Caco-2 (cell line): ENCODE data around the gene IL17C. TPM values are rescaled to one million over a fixed set of nuclear protein-coding genes. Genes with fewer than 3 reads are reported as not detected.

ENCODE experiments used
- BruUV-seq: library from RNA; stranded (reverse); fragments of 400-500 nt; replicated peaks from 2 replicates; lab custom pipeline; 2021; lab: Mats Ljungman, UMichigan
- CTCF ChIA-PET: fragments of 300-600 bp; sonication (Branson Sonifier 250); formaldehyde crosslinking; loops from one replicate; lab custom pipeline; 2022; ENCODE audit warnings: antibody characterized with exemption; lab: Charles Lee
- POLR2A ChIA-PET: fragments of 300-600 bp; sonication (Branson Sonifier 250); formaldehyde crosslinking; loops from one replicate; lab custom pipeline; 2022; ENCODE audit warnings: antibody characterized with exemption; lab: Charles Lee
- DNase-seq, 2 experiments: peaks; one replicate each; pipeline versions ENCODE4 v3.0.0 to v3.0.0-alpha.2; 2020 to 2022
- H3K27me3 ChIP-seq: replicated peaks from 2 replicates; pipeline ENCODE4 v1.6.0; 2011; ENCODE audit warnings: low read length; ENCODE audit not compliant: control insufficient read depth, insufficient read depth
- H3K36me3 ChIP-seq: 2 replicates; pipeline ENCODE4 v1.5.1; 2011; ENCODE audit warnings: low read length; ENCODE audit not compliant: control insufficient read depth, insufficient read depth
- H3K4me1 ChIP-seq: fragments of 250-450 bp; sonication (Bioruptor Pico); 2 replicates; pipeline ENCODE4 v1.5.1; 2020; ENCODE audit warnings: mild to moderate bottlenecking
- H3K4me3 ChIP-seq: 2 replicates; pipeline ENCODE4 v1.5.1; 2011; ENCODE audit warnings: low read depth, mild to moderate bottlenecking, control low read depth, low read length
- H3K9me3 ChIP-seq: fragments of 250-450 bp; sonication (Bioruptor Pico); 2 replicates; pipeline ENCODE4 v1.5.1; 2020; ENCODE audit warnings: mild to moderate bottlenecking, moderate library complexity
- H3K27ac Mint-ChIP-seq: one replicate; pipeline ENCODE4 v1.8.0; 2022; ENCODE audit warnings: mixed read lengths; ENCODE audit not compliant: unreplicated experiment
- H3K27me3 Mint-ChIP-seq: one replicate; pipeline ENCODE4 v1.8.0; 2022; ENCODE audit warnings: mixed read lengths; ENCODE audit not compliant: insufficient read depth, unreplicated experiment
- H3K36me3 Mint-ChIP-seq: one replicate; pipeline ENCODE4 v1.8.0; 2022; ENCODE audit warnings: mild to moderate bottlenecking, mixed read lengths; ENCODE audit not compliant: insufficient read depth, unreplicated experiment
- H3K4me1 Mint-ChIP-seq: one replicate; pipeline ENCODE4 v1.8.0; 2022; ENCODE audit warnings: low read depth, mixed read lengths; ENCODE audit not compliant: unreplicated experiment
- H3K4me3 Mint-ChIP-seq: one replicate; pipeline ENCODE4 v1.8.0; 2022; ENCODE audit warnings: mild to moderate bottlenecking, moderate library complexity, mixed read lengths; ENCODE audit not compliant: unreplicated experiment
- H3K9me3 Mint-ChIP-seq: one replicate; pipeline ENCODE4 v1.8.0; 2022; ENCODE audit warnings: mixed read lengths; ENCODE audit not compliant: unreplicated experiment
- CTCF ChIP-seq, 2 experiments: fragments of 200-600 bp in 1 of 2; IDR thresholded peaks; 1 replicate in 1 of 2; 2 replicates in 1 of 2; pipeline versions ENCODE4 v1.5.1 to v1.8.0; 2011 to 2022; ENCODE audit warnings: antibody characterized with exemption in 1 of 2, control low read depth in 1 of 2, inconsistent platforms in 1 of 2, low read depth in 1 of 2, low read length in 1 of 2, mild to moderate bottlenecking in 1 of 2, moderate library complexity in 1 of 2; ENCODE audit not compliant: insufficient read depth in 1 of 2, severe bottlenecking in 1 of 2, unreplicated experiment in 1 of 2
- intact Hi-C: fragments of 100-400 bp; cut with micrococcal nuclease; formaldehyde crosslinking; loops from one replicate; pipeline ENCODE4 v1.10.0; 2022; ENCODE audit not compliant: unreplicated experiment
- total RNA-seq: library from RNA; stranded (reverse); gene quantifications from 2 replicates; pipeline ENCODE4 v1.2.3, GENCODE V29; 2022

The IL17C gene
- total RNA-seq, 1 experiment from 2014 or later, result not detected

DNA sequence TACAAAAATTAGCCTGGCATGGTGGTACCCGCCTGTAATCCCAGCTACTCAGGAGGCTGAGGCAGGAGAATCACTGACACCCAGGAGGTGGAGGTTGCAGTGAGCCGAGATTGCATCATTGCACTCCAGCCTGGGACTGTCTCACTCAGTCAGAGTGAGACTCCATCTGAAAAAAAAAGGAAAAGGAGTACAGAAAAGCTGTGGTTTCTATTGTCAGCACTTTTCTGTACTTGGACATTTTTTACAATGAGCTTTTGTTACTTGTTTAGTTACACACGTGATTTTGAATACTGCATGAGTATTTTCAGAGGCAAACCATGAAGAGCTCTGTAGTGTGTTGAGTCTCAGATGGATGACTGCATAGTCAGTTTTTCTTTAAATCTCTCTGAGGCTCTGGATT lies 41.9 kb upstream of the IL17C start:
- H3K4me1 Mint-ChIP-seq, result no peaks in the 10 kb centered on the region
- H3K36me3 ChIP-seq, result peaks cover 6% of the 10 kb centered on the region
- intact Hi-C loops, result no loop called here
- CTCF ChIA-PET, result no interaction called here
- H3K27ac Mint-ChIP-seq, result no peak overlapping the region
- POLR2A ChIA-PET, result interaction anchor here (0.5 kb wide), 1 partner anchor 27 kb away, joined by 4 read pairs; no protein-coding TSS in a partner anchor
- H3K27me3 Mint-ChIP-seq, result no peaks in the 10 kb centered on the region
- H3K27me3 ChIP-seq, result no peaks in the 10 kb centered on the region
- H3K9me3 ChIP-seq, result no peaks in the 10 kb centered on the region
- no peak for DNase-seq
- peaks cover 77% of the 10 kb centered on the region for H3K36me3 Mint-ChIP-seq
- TF ChIP-seq CTCF (IDR thresholded peaks at IDR 0.05; ENCODE audit: insufficient read depth in 1 of 2, low read depth in 1 of 2, low read length in 1 of 2, severe bottlenecking in 1 of 2, unreplicated experiment in 1 of 2), result no peak
- 0 out of 2 replicates have a peak, but pooled peaks cover 6% of the 10 kb centered on the region for H3K4me1 ChIP-seq
- no peaks in the 10 kb centered on the region for H3K9me3 Mint-ChIP-seq
- no peak overlapping the region for H3K4me3 Mint-ChIP-seq
- H3K4me3 ChIP-seq, result no peak overlapping the region
- BruUV-seq, result no TSS peak

- POLR2A ChIA-PET, result no interaction called here
- BruUV-seq, result no TSS peak
- H3K4me1 Mint-ChIP-seq, result no peaks in the 10 kb centered on the region
- no peak for DNase-seq
- no peak overlapping the region for H3K27ac Mint-ChIP-seq
- Histone ChIP-seq H3K4me1 (0 out of 2 replicates have a peak, but pooled peaks cover 6% of the 10 kb centered on the region), H3K4me3 (no peak overlapping the region), H3K27me3 (no peaks in the 10 kb centered on the region), H3K9me3 (no peaks in the 10 kb centered on the region), H3K36me3 (peaks cover 8% of the 10 kb centered on the region)
- CTCF ChIA-PET, result no interaction called here
- H3K9me3 Mint-ChIP-seq, result no peaks in the 10 kb centered on the region
- intact Hi-C loops, result no loop called here
- no peaks in the 10 kb centered on the region for H3K27me3 Mint-ChIP-seq
- H3K36me3 Mint-ChIP-seq, result peaks cover 78% of the 10 kb centered on the region
- H3K4me3 Mint-ChIP-seq, result no peak overlapping the region
- TF ChIP-seq CTCF (IDR thresholded peaks at IDR 0.05; ENCODE audit: insufficient read depth in 1 of 2, low read depth in 1 of 2, low read length in 1 of 2, severe bottlenecking in 1 of 2, unreplicated experiment in 1 of 2), result no peak
Measured at GRCh38 chr16:88597856-88598491, 40.4 kb upstream of the IL17C start.

- no peak overlapping the region for H3K4me3 Mint-ChIP-seq
- H3K9me3 ChIP-seq, result no peaks in the 10 kb centered on the region
- H3K9me3 Mint-ChIP-seq, result no peaks in the 10 kb centered on the region
- ChIA-PET CTCF (interaction anchor here (0.6 kb wide), 1 partner anchor 174 kb away, joined by 4 read pairs; no protein-coding TSS in a partner anchor), POLR2A (no interaction called here)
- no peak for TF ChIP-seq CTCF (IDR thresholded peaks at IDR 0.05; ENCODE audit: insufficient read depth in 1 of 2, low read depth in 1 of 2, low read length in 1 of 2, severe bottlenecking in 1 of 2, unreplicated experiment in 1 of 2)
- BruUV-seq, result no TSS peak
- no peak overlapping the region for H3K27ac Mint-ChIP-seq
- intact Hi-C loops, result no loop called here
- H3K27me3 Mint-ChIP-seq, result no peaks in the 10 kb centered on the region
- no peak for DNase-seq
- H3K36me3 ChIP-seq, result peaks cover 8% of the 10 kb centered on the region
- no peaks in the 10 kb centered on the region for H3K4me1 Mint-ChIP-seq
- H3K36me3 Mint-ChIP-seq, result peaks cover 76% of the 10 kb centered on the region
- 0 out of 2 replicates have a peak, but pooled peaks cover 6% of the 10 kb centered on the region for H3K4me1 ChIP-seq
- H3K4me3 ChIP-seq, result no peak overlapping the region
- H3K27me3 ChIP-seq, result no peaks in the 10 kb centered on the region
Measured at GRCh38 chr16:88599092-88599733, 39.2 kb upstream of the IL17C start.
